GM19099 (cell line): ENCODE data around the gene GMEB1.
A peak's percentile ranks its signal among the peaks of the same experiment; 100 is the strongest.

ENCODE experiments used
- POLR2A ChIP-seq: IDR thresholded peaks from 3 replicates; pipeline ENCODE4 v1.6.1; 2011; ENCODE audit warnings: low read depth; ENCODE audit not compliant: insufficient read length; ENCODE audit errors: extremely low read depth

The GMEB1 gene

GRCh38 chr1:28668956-28669723, 556 bp downstream of the GMEB1 start:
- TF ChIP-seq POLR2A, result peak; percentile 68

DNA sequence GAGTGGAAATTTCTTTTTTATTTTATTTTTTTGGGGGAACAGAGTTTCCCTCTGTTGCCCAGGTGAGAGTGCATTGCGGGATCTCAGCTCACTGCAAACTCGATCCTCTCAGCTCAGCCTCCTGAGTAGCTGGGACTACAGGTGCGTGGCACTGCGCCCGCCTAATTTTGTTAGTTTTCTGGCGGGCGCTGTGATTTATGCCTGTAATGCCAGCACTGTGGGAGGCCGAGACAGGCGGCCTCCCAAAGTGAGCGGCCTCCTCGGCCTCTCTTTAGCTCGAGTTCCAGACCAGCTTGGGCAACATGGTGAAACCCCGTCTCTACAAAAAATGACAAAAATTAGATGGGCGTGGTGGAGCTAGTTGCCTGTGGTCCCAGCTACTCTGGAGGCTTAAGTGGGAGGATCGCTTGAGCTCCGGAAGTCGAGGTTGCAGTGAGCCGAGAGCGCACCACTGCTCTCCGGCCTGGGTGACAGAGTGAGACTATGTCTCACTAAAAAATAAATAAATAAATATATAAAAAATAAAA, 2.7 kb downstream of the GMEB1 start:
- TF ChIP-seq POLR2A, result no peak

DNA sequence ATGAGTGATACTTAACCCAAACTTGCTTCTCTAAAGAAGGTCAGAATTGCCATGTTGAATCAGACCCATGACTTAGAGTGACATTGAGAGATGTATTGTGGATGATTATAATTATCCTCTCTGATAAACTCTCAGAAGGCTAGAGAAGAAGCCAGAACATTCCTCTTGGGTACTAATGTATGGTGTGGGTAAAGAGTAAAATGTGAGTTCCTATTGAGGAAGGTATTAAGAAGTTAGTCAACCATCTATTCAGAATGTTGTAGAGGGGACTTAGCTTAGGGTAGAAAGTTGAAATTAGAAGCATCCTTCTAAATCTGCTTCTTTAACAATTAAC, 7.3 kb downstream of the GMEB1 start:
- TF ChIP-seq POLR2A, result no peak

- TF ChIP-seq POLR2A, result no peak
Measured at GRCh38 chr1:28680151-28680550, 11.6 kb downstream of the GMEB1 start.

DNA sequence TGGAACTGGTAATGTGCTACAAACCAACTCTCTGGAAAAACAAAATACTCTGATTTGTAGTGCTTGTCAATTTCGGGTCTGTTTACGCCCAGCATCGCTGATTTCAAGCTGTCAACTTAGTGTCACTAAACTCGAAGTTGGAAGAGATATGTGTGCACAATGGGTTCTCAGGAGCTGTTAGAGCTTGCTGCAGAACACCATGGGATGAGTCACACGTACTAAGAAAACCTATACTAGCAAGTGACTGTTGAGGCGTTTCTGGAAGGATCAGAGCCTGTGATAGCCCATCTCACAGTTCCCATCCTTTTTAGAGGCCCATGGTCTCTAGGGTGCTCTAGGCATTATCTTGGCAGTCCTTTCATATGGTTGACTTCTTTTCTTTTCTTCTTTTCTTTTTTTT, 14.3 kb downstream of the GMEB1 start:
- TF ChIP-seq POLR2A, result no peak

- TF ChIP-seq POLR2A, result no peak
Measured at GRCh38 chr1:28684937-28685336, 16.4 kb downstream of the GMEB1 start.

DNA sequence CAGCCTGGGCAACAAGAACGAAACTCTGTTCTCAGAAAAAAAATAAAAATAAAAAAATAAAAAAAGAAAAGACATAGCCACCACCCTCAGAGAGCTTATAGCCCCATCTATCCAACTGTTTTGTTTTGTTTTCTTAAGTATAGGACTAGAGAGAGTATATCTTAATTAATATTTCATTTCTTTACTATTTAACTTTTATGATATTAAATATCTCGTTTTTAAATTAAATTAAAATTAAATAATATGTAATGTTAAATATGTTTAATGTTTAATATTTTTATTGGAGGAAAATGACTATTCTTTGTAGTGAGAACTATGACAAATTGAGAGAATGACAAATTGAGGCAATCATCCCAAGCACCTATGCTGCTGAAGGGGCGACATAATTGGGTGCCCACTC, 35.0 kb downstream of the GMEB1 start:
- TF ChIP-seq POLR2A, result no peak

- TF ChIP-seq POLR2A, result no peak
Measured at GRCh38 chr1:28716336-28716735, 47.8 kb downstream of the GMEB1 start.

- no peak for TF ChIP-seq POLR2A
Measured at GRCh38 chr1:28718166-28718565, 49.6 kb downstream of the GMEB1 start.

DNA sequence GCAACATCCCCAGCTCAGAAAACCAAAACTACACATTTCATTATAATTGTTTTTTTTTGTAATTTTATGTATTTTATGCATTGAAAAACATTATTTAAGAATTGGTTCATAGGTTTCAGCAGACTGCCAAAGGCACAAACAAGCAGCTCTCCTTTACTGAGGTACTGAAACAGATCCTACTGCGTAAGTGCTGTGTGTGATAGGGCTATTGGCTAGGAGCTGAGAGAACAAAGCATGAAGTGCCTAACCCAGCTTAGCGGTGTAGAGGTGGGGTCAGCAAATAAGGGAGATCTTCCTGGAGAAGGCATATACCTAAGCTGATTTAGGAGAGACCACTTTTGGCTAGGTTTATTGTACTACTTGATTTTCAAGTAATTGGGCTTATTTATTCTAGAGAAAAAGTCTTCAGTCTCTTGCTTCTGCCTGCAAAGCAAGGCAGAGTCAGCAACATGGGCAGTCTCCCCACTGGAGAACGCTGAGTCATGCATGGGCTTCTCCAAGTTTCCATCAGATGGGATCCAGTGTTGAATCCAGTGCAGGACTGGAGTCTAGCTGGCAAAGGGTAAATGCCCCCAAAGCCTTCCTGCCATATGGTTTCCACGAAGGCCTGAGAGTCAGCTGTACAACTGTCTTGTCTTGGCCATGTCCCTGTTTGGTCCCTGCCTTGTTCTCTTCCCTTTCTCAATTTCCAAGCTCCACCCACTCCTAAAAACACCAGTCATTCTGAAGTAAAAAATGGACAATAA, 50.2 kb downstream of the GMEB1 start:
- TF ChIP-seq POLR2A, result no peak

DNA sequence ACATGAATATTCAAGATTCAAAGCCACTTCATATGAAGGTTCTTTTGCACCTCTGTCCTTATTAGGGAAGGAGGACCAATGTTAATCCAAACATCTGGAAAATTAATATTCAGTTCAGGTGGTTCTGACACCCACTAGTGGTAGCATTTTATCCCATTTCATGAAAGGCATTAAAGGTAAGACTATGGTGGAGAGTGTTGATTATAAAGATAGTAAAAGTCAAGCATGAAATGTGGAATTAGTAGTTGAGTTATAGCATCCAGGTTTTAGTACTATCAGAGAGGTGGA, 50.7 kb downstream of the GMEB1 start:
- no peak for TF ChIP-seq POLR2A

DNA sequence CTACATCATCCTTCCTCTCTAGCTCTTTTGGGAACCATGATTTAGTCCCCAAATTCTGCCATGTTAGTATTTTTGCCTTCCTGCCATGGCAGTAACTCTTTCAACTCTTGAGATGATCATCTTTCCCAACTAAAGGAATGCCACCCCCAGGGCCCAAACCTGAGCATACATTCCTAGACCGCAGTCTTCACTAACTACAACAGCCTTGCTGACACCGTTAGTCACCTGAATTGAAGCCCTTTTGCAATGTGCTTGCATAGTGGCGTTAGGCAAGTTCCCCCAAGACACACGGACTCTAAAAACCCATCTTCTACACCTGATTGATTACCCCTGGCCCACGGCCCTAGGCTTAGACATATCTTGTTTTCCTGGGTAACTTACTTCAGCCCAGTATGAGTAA, 51.8 kb downstream of the GMEB1 start:
- no peak for TF ChIP-seq POLR2A

DNA sequence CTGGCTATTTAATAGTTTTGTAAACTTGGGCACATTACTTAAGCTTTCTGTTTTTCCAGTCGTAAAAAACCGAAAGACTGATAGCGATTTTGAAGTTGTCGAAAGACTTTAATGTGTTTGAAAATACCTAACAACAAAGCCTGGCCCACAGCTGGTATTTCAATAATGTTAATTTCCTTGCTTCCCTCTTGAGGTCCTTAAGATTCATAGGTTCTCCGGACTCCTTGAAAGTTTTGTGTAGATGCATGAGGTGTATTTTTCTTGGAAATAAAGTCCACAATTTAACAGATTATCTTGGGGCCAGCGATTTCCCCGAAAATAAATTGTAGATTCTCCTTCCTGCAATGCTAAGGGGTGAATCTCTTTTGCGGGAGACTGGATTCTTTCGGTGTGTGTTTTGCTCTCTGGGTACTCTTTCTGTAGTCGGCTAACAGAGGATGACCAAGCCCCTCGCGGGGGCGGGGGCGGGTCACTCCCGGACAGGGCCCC, 67.4 kb downstream of the GMEB1 start:
- TF ChIP-seq POLR2A, result no peak

DNA sequence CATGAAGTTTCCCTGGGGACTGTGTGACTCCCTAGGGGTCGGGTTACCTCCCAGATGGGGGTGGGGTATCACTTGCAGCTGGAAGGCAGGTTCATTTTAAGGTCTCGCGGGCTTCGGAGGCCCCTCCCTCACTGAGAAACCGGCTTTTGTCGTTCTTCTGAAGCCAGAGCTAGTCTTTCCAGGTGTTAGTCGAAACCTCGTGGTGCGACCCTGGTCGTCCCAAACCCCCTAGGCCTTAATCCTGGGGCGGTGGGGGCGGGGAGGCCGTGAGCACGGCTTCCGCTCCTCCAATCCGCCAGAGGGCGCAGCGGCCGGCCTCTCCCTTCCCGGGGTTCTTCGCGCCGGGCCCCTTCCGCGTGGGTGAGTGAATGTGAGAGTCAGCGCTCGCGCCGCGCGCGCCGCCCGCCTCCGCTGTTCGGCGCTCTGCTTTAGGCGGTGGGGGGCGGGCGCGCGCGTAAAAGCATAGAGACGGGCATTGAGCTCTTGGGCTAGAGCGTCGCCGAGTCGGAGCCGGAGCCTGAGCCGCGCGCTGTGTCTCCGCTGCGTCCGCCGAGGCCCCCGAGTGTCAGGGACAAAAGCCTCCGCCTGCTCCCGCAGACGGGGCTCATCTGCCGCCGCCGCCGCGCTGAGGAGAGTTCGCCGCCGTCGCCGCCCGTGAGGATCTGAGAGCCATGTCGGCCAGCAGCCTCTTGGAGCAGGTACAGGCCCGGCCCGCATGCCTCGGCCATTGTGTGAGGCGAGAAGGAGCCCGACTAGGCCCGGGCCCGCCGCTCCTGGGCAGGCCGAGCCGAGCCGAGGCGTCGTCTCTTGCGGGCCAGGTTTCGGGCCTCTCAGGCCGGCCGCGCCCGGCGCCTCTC, 68.1 kb downstream of the GMEB1 start, which contains the start of gene YTHDF2:
Gene YTHDF2, plus strand, starts transcription at position 491 of the 857 bp plus-strand sequence. Its CDS starts 181 bp downstream, at position 672.
- TF ChIP-seq POLR2A, result peak; percentile 79
